ENCODE results near the gene ELAPOR2.

GRCh38 chr7:87059525-87060287 lies at the start of gene ELAPOR2:
- TF ChIP-seq TAF1 (IDR thresholded peaks at IDR 0.05; ENCODE audit: low read depth, low read length) (no peak), POLR2A (IDR thresholded peaks at IDR 0.05; ENCODE audit: low read depth, low read length) (no peak), POU2F2 (IDR thresholded peaks at IDR 0.05; ENCODE audit: low read depth, low read length) (no peak; the same call in 1 of the 2 replicates), POLR2AphosphoS5 (IDR thresholded peaks at IDR 0.05; ENCODE audit: low read depth, low read length) (0 out of 2 replicates have a peak, but pooled peaks have one; percentile 22), SPI1 (IDR thresholded peaks at IDR 0.05; ENCODE audit: low read depth, low read length) (no peak), PAX5 (IDR thresholded peaks at IDR 0.05; ENCODE audit: insufficient read depth, low read length, severe bottlenecking) (no peak)
